SJCRH30 (cell line): ENCODE measurements around the gene CDC42EP5. TPM values are rescaled to one million over a fixed set of nuclear protein-coding genes. Genes with fewer than 3 reads are reported as not detected.

Experiments used
- DNase-seq, 2 experiments: peaks; one replicate each; pipeline ENCODE4 v3.0.0-alpha.2; 2015 to 2020
- H3K27ac ChIP-seq: fragments of 250-450 bp; sonication (Bioruptor Pico); 2 replicates; pipeline ENCODE4 v1.5.1; 2020; ENCODE audit warnings: mild to moderate bottlenecking, moderate library complexity
- H3K27me3 ChIP-seq: fragments of 250-450 bp; sonication (Bioruptor Pico); 2 replicates; pipeline ENCODE4 v1.5.1; 2020; ENCODE audit warnings: mild to moderate bottlenecking, moderate library complexity
- H3K36me3 ChIP-seq: fragments of 250-450 bp; sonication (Bioruptor Pico); 2 replicates; pipeline ENCODE4 v1.5.1; 2020; ENCODE audit warnings: mild to moderate bottlenecking, moderate library complexity
- H3K4me1 ChIP-seq: fragments of 250-450 bp; sonication (Bioruptor Pico); 2 replicates; pipeline ENCODE4 v1.5.1; 2020; ENCODE audit warnings: mild to moderate bottlenecking, moderate library complexity
- H3K4me3 ChIP-seq: fragments of 250-450 bp; sonication (Bioruptor Pico); 2 replicates; pipeline ENCODE4 v1.5.1; 2020; ENCODE audit warnings: mild to moderate bottlenecking, moderate library complexity
- H3K9me3 ChIP-seq: fragments of 250-450 bp; sonication (Bioruptor Pico); replicated peaks from 2 replicates; pipeline ENCODE4 v1.5.1; 2020; ENCODE audit warnings: mild to moderate bottlenecking, moderate library complexity
- total RNA-seq: library from RNA; depleted of rRNA; stranded (reverse); fragments of >200 nt; shearing (Covaris generic); gene quantifications from 2 replicates; pipeline ENCODE4 v1.2.3, GENCODE V29; 2014

Gene CDC42EP5
- total RNA-seq, 1 experiment from 2014 or later = 1.2 TPM

DNA sequence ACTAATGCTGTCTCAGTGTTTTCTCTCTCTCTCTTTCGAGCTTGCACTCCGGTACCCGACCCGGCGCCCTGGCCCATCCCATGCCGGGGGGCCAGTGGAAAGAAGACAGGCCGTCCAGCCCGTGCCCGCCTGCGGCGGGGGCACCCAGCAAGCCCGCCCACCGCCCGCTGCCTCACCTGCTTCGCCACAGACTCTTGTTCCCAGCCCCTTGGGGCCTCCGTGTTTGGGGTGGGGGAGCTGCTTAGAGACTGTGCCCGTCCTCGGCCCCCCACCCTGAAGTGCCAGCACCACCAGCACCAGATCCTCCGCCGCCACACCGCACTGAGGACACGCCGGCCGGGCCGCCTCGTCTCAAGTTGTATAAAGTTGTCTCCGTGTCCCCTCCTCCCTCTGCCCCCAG lies 11.9 kb downstream of the CDC42EP5 start:
- Histone ChIP-seq H3K27ac (no peak overlapping the region), H3K4me3 (no peak overlapping the region), H3K9me3 (no peaks in the 10 kb centered on the region), H3K4me1 (no peaks in the 10 kb centered on the region), H3K27me3 (no peaks in the 10 kb centered on the region), H3K36me3 (peaks cover 33% of the 10 kb centered on the region)
- no peak for DNase-seq

DNA sequence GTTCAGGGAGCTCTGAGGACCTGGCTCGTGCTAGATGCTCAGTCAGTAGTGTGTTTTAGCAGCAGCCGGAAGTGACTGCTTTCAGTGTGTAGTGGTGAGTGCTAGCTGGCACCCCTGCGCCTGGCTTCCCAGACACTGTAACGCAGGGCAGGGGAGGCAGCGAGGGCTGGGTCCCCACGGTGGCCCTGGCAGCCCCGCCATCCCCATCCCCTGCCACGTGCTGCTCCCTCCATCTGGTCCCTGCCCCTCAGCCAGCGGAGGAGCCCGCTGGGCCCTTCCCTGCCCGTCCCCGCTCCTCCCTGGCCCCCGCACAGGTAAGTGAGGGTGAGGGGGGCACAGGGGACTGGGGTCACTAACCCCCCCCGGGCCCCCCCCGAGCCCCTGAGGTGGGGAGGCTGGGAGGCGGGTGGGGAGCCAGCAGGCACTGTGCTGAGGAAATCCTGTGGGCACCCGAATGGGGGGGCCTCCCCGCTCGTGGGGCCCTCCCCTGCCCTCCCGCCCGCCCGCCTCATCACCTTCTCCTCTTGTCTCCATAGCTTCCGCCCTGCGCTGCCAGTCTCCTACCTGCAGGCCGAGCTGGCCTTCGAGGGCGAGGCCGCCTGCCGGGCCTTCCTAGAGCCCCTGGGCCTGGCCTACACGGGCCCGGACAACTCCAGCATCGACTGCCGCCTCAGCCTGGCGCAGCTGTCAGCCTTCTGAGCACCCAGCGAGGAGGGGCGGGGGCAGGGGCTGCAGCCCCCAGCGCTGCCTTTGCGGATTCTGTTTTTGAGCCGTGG lies 12.7 kb downstream of the CDC42EP5 start:
- Histone ChIP-seq H3K27ac (no peak overlapping the region), H3K27me3 (no peaks in the 10 kb centered on the region), H3K36me3 (peaks cover 38% of the 10 kb centered on the region), H3K4me1 (no peaks in the 10 kb centered on the region), H3K4me3 (no peak overlapping the region), H3K9me3 (no peaks in the 10 kb centered on the region)
- DNase-seq = no peak

DNA sequence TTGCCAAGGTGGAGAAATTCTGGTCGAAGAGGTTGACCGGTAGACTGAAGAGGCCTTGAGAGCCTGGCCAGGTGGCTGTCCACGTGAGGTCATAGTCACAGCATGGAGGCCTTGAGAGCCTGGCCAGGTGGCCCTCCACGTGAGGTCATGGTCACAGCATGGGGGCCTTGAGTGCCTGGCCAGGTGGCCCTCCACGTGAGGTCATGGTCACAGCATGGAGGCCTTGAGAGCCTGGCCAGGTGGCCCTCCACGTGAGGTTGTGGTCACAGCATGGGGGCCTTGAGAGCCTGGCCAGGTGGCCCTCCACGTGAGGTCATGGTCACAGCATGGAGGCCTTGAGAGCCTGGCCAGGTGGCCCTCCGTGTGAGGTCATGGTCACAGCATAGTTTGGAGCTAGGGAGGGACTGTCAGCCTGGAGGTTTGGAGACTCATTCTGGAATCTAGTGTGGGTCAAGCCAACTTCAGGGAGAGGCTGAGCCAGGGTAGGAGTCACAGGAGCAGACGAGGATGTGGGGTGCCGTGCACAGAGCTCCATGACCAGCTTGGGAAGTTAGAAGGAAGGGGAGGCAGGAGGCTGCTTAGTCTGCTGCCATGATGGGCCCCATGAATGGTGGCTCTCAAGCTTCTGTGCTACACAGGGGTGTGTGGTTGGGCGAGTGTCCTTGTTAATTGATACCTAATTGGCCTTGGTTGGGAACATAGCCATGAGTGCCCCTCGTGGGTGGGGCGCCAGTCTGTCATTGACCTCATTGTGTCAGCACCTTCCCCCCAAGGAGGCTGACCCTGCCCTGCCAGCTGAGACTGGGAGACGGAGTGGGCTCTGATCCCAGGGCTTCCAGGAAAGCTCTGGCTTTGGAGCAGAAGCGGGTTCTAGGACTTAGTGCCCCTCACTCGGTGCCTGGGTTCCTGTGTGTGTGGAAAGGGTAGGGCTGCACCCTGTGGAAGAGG lies 13.5 kb downstream of the CDC42EP5 start:
- H3K27ac ChIP-seq = no peak overlapping the region
- H3K9me3 ChIP-seq = no peaks in the 10 kb centered on the region
- no peak overlapping the region for H3K4me3 ChIP-seq
- no peaks in the 10 kb centered on the region for H3K4me1 ChIP-seq
- H3K27me3 ChIP-seq = no peaks in the 10 kb centered on the region
- no peak for DNase-seq
- H3K36me3 ChIP-seq = peaks cover 47% of the 10 kb centered on the region

DNA sequence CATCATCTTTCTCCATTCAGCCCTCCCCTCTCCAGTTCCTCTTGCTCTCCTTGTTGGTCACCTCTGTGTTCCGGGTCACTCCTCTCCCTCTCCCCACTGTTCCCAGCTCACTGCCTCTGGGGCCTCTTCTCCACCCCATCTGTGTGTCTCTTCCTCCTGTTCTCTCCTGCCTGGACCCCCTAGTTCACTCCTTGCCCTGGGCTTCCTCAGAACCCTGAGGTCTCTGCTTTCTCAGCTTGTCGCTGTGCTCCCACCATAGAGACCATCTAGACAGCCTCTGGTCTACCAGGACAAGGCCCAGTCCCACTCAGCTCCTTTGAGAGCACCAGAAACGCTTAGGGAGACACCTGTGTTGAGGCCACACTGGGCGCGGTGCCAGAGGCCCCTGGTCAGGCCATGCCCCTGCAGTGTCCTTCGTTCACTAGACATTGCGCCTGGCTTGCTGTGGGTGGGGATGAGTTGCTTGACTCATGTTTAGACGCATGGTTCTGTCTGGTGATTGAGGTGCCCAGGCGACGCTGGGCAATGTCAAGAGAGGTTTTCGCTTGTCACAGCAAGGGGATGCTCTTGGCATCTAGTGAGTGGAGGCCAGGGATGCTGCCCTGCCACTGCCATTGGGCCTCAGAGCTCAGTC lies 14.3 kb downstream of the CDC42EP5 start:
- Histone ChIP-seq H3K27ac (no peak overlapping the region), H3K9me3 (no peaks in the 10 kb centered on the region), H3K4me1 (no peaks in the 10 kb centered on the region), H3K27me3 (no peaks in the 10 kb centered on the region), H3K4me3 (no peak overlapping the region), H3K36me3 (peaks cover 50% of the 10 kb centered on the region)
- no peak for DNase-seq

DNA sequence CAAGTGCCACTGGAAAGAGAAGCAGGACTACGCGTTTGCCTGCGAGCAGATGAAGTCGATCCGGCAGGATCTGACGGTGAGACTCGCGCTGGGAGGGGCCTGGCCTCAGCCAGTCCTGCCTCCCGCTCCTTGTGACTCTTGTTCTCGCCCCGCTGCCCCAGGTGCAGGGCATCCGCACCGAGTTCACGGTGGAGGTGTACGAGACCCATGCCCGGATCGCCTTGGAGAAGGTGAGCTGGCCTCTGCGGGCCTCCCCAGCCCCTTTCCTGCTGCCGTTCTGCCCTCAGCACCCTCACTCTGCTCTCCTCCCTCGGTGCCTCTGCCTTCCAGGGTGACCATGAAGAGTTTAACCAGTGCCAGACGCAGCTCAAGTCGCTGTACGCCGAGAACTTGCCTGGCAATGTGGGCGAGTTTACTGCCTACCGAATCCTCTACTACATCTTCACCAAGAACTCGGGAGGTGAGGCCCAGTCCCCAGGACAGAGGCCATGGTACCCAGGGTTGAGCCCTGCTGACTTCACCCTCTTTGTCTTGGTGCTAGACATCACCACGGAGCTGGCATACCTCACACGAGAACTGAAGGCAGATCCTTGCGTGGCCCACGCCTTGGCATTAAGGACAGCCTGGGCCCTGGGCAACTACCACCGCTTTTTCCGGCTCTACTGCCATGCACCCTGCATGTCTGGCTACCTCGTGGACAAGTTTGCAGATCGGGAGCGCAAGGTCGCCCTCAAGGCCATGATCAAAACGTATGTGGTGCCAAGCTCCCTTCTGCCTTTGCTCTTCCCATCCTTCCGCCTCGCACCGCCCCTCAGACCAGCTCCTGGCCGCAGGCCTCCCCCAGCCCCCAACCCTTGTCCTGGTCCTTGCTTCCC lies 15.1 kb downstream of the CDC42EP5 start:
- no peaks in the 10 kb centered on the region for H3K4me1 ChIP-seq
- H3K4me3 ChIP-seq = no peak overlapping the region
- H3K27ac ChIP-seq = no peak overlapping the region
- H3K9me3 ChIP-seq = no peaks in the 10 kb centered on the region
- peaks cover 58% of the 10 kb centered on the region for H3K36me3 ChIP-seq
- DNase-seq = no peak
- H3K27me3 ChIP-seq = no peaks in the 10 kb centered on the region

DNA sequence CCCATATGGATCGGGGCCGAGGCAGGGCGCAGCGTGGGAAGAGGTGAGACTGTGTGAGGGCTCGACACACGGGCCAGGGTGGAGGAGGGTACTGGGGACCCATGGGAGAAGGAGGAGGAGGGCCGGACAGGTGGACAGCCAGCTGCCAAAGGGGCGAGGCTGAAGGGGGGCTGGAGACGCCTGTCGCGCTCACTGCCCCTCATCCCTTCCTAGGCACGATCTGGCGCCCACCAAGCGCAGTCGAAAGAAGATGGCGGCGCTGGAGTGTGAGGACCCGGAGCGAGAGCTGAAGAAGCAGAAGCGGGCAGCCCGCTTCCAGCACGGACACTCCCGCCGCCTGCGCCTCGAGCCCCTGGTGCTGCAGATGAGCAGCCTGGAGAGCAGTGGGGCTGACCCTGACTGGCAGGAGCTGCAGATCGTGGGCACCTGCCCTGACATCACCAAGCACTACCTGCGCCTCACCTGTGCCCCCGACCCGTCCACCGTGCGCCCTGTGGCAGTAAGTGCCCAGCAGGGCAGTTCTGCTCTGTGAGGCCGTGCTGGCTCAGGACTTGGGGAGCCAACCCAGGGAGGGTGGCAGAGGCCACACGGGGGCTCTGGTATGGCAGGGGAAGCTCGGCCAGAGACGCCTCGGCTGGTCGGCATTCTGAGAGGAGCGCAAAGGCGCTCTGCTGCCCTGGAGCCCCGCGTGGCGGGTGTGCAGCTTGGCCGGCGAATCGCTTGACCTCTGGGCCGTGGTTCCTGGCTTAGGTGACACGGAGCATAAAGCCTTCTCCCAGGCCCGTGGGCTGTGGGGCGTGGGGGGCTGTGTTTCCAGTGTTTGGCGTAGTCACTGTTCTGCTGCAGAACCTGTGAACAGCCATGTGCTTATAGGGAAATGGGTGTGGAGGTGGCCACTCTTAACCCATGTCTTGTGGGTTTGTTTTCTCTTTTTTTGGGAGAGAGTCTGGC lies 16.4 kb downstream of the CDC42EP5 start:
- DNase-seq = no peak
- no peaks in the 10 kb centered on the region for H3K27me3 ChIP-seq
- H3K9me3 ChIP-seq = no peaks in the 10 kb centered on the region
- H3K36me3 ChIP-seq = peaks cover 63% of the 10 kb centered on the region
- no peaks in the 10 kb centered on the region for H3K4me1 ChIP-seq
- no peak overlapping the region for H3K4me3 ChIP-seq
- no peak overlapping the region for H3K27ac ChIP-seq

DNA sequence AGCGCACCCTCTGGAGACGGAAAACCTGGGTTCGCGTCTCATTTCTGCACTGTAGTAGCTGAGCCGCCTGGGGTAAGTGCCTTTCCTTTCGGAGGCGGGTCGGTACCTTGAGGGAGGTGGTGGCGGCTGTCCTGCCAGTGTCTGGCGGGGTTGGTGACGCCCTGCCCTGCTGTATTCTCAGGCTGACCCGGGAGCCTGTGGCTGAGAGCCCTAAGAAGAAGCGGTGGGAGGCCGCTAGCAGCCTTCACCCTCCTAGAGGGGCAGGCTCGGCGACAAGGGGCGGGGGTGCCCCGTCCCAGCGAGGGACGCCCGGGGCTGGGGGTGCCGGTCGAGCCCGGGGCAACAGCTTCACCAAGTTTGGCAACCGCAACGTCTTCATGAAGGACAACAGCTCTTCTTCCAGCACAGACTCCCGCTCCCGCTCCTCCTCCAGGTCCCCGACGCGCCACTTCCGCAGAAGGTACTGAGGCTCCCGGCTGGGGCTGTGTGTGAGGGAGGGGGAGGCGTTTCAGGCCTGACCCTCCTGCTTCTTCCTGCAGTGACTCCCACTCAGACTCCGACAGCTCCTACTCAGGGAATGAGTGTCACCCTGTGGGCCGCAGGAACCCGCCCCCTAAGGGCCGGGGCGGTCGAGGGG lies 17.2 kb downstream of the CDC42EP5 start:
- no peak for DNase-seq
- H3K36me3 ChIP-seq = peaks cover 71% of the 10 kb centered on the region
- no peaks in the 10 kb centered on the region for H3K4me1 ChIP-seq

DNA sequence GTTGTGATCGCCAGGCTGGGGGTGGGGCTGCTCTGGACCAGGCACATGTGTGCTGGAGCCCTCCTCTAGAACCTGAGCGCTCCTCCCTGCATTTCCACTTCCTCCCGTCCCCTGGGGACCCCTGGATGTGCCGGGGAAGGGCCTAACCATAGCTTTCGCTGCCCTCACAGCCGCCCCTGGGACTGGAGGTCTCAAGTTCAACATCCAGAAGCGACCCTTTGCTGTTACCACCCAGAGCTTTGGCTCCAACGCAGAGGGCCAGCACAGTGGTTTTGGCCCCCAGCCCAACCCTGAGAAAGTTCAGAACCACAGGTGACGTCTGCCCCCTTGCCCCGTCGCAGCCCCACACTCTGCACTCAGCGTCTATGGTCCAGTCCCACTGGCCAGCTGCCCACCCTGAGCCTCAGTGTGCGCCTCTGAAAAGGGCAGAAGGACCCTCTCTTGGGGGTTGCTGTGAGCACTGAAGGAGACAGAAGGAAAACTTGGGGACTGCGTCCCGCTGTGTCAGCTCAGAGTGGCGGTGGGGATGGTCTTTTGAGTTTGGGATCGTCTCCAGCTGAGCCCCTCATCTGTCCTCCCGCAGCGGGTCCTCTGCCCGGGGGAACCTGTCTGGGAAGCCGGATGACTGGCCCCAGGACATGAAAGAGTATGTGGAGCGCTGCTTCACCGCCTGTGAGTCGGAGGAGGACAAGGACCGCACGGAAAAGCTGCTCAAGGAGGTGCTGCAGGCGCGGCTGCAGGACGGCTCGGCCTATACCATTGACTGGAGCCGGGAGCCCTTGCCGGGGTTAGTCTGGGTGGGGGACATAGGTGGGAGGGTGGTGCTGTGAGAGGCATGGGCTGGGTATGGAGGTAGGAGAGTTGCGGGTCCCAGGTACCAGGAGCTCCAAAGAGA lies 18.1 kb downstream of the CDC42EP5 start:
- H3K36me3 ChIP-seq = peaks cover 75% of the 10 kb centered on the region
- no peaks in the 10 kb centered on the region for H3K4me1 ChIP-seq
- no peaks in the 10 kb centered on the region for H3K9me3 ChIP-seq
- no peak overlapping the region for H3K27ac ChIP-seq
- DNase-seq = no peak
- H3K27me3 ChIP-seq = no peaks in the 10 kb centered on the region
- no peak overlapping the region for H3K4me3 ChIP-seq

More for the DNA sequence above, 17.2 kb downstream of the CDC42EP5 start:
- Histone ChIP-seq H3K27me3 (no peaks in the 10 kb centered on the region), H3K4me3 (no peak overlapping the region), H3K9me3 (no peaks in the 10 kb centered on the region), H3K27ac (no peak overlapping the region)

DNA sequence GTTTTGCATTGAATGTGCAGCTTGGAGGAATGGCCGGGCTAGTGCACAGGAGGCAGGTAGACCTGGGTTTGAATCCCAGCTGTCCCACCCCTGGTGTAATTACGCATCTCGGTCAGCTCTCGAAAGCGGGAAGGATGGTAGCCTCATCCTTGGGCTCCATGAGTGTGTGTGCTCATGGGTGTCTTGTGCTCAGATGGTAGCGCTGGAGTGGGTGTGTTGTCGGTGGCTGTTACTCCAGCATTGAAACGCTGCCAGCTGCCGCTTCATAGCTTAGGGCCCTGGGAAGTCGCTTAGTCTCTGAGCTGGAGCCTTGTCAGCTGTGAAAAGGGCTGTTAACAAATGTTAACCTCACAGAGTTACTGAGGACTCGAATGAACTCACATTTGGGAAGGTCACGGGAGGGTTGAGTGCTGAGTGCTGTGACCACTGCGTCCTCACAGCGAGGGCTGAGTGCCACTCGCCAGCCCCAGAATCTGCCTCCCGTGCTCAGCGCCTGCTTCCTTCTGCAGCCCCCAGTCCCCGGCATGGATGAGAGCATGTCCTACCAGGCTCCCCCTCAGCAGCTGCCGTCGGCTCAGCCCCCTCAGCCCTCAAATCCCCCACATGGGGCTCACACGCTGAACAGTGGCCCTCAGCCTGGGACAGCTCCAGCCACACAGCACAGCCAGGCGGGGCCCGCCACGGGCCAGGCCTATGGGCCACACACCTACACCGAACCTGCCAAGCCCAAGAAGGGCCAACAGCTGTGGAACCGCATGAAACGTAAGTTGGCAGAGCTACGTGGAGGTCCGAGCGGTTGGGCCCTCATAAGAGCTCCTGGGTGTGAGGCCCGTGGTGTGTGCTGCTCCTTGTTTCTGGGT lies 18.9 kb downstream of the CDC42EP5 start:
- peaks cover 75% of the 10 kb centered on the region for H3K36me3 ChIP-seq
- no peak for DNase-seq
- H3K4me3 ChIP-seq = no peak overlapping the region
- H3K4me1 ChIP-seq = no peaks in the 10 kb centered on the region
- no peaks in the 10 kb centered on the region for H3K9me3 ChIP-seq
- no peak overlapping the region for H3K27ac ChIP-seq
- H3K27me3 ChIP-seq = no peaks in the 10 kb centered on the region

DNA sequence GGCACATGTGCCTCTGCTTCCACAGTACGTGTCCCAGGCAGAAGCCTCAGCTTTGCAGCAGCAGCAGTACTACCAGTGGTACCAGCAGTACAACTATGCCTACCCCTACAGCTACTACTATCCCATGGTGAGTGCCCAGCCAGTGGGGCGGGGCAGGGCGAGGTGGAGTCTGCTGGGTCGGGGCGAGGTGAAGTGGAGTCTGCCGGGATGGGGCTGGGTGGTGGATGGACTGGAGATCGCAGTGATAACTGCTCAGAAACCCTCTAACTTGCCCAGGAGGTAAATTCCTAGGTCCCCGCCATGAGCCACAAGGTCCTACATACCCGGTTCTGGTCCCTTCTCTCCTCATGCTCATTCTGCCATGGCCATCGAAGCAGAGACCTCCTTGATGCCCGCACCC lies 20.5 kb downstream of the CDC42EP5 start:
- Histone ChIP-seq H3K36me3 (peaks cover 61% of the 10 kb centered on the region), H3K27me3 (no peaks in the 10 kb centered on the region), H3K4me1 (no peaks in the 10 kb centered on the region), H3K4me3 (no peak overlapping the region), H3K27ac (no peak overlapping the region), H3K9me3 (no peaks in the 10 kb centered on the region)
- no peak for DNase-seq

DNA sequence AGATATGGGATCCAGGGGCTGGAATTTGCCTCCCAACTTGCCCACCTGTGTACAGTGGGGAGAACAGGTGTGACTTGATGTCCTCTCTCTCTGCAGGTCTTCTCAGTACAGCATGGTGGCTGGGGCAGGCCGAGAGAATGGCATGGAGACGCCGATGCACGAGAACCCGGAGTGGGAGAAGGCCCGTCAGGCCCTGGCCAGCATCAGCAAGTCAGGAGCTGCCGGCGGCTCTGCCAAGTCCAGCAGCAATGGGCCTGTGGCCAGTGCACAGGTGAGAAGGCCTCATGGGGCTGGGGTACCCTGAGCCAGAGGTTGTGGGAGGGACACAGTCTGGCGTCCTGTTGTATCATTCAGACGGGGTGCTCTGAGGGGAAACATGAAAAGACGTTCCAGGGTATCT lies 21.1 kb downstream of the CDC42EP5 start:
- H3K36me3 ChIP-seq = peaks cover 57% of the 10 kb centered on the region
- H3K27ac ChIP-seq = no peak overlapping the region
- no peaks in the 10 kb centered on the region for H3K27me3 ChIP-seq
- no peaks in the 10 kb centered on the region; the same call in 1 of the 2 replicates for H3K4me1 ChIP-seq
- DNase-seq = no peak
- H3K4me3 ChIP-seq = no peak overlapping the region
- no peaks in the 10 kb centered on the region for H3K9me3 ChIP-seq
